ENCODE results near the gene MYO7A.

DNA sequence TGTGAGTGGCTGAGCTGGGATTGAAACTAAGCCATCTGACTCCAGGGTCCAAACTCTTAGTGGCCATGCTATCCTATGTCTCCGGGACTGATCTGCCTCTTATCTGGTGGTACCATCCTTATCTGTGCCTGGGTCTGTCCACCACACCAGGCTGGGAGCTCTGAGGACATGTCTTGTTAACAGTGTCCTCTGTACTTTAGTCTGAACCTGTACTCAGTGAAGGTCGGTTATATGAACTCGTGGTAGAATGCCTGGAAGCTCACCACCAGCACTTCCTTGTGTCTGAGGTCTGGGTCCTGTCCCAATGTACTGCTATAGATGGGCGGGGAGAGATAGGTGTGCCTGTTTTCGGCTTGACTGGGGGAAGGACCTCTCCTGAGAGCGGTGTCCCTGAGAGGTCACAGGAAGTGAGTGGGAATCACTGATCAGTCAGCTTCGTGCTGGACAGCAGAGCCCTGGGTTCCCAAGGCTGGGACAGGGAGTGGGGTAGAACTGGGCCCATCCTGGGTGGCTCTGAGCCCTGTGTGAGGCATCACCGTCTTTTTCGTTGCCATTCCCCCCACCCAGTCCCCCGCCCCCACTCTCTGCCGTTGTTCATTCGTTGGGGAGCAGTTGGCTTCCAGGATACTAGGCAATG, 8.9 kb downstream of the MYO7A start:
- TF ChIP-seq, protein P1, sequence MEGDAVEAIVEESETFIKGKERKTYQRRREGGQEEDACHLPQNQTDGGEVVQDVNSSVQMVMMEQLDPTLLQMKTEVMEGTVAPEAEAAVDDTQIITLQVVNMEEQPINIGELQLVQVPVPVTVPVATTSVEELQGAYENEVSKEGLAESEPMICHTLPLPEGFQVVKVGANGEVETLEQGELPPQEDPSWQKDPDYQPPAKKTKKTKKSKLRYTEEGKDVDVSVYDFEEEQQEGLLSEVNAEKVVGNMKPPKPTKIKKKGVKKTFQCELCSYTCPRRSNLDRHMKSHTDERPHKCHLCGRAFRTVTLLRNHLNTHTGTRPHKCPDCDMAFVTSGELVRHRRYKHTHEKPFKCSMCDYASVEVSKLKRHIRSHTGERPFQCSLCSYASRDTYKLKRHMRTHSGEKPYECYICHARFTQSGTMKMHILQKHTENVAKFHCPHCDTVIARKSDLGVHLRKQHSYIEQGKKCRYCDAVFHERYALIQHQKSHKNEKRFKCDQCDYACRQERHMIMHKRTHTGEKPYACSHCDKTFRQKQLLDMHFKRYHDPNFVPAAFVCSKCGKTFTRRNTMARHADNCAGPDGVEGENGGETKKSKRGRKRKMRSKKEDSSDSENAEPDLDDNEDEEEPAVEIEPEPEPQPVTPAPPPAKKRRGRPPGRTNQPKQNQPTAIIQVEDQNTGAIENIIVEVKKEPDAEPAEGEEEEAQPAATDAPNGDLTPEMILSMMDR (IDR thresholded peaks at IDR 0.05; ENCODE audit: poor library complexity) = no peak
- no peak for TF ChIP-seq EZH2phosphoT487 (IDR thresholded peaks at IDR 0.05; ENCODE audit: low read depth, severe bottlenecking, unreplicated experiment)

Measured in hepatocyte (in vitro differentiated cells).